Glutamatergic neuron (in vitro differentiated cells): ENCODE results near the gene RAD1. TPM values are rescaled to one million over a fixed set of nuclear protein-coding genes. Genes with fewer than 3 reads are reported as not detected.
A peak's percentile ranks its signal among the peaks of the same experiment; 100 is the strongest.

ENCODE experiments used
- DNase-seq: peaks from one replicate; pipeline ENCODE4 v3.0.0; 2022
- H3K27ac Mint-ChIP-seq: one replicate; pipeline ENCODE4 v1.8.0; 2020; ENCODE audit warnings: mild to moderate bottlenecking, mixed read lengths, inconsistent platforms; ENCODE audit not compliant: unreplicated experiment
- H3K27me3 Mint-ChIP-seq: one replicate; pipeline ENCODE4 v1.8.0; 2020; ENCODE audit warnings: mild to moderate bottlenecking, moderate library complexity, mixed read lengths, inconsistent platforms; ENCODE audit not compliant: unreplicated experiment
- H3K36me3 Mint-ChIP-seq: one replicate; pipeline ENCODE4 v1.8.0; 2020; ENCODE audit warnings: mild to moderate bottlenecking, mixed read lengths, inconsistent platforms; ENCODE audit not compliant: unreplicated experiment
- H3K4me1 Mint-ChIP-seq: one replicate; pipeline ENCODE4 v1.8.0; 2020; ENCODE audit warnings: mild to moderate bottlenecking, low read depth, mixed read lengths, inconsistent platforms; ENCODE audit not compliant: unreplicated experiment
- H3K4me3 Mint-ChIP-seq: one replicate; pipeline ENCODE4 v1.8.0; 2020; ENCODE audit warnings: mild to moderate bottlenecking, mixed read lengths, inconsistent platforms; ENCODE audit not compliant: unreplicated experiment
- H3K9me3 Mint-ChIP-seq: one replicate; pipeline ENCODE4 v1.8.0; 2020; ENCODE audit warnings: mild to moderate bottlenecking, moderate library complexity, mixed read lengths, inconsistent platforms; ENCODE audit not compliant: unreplicated experiment
- CTCF ChIP-seq: fragments of 200-600 bp; sonication (generic); IDR thresholded peaks from one replicate; pipeline ENCODE4 v1.5.0; 2021; ENCODE audit not compliant: partially characterized antibody, unreplicated experiment
- total RNA-seq: library from RNA; stranded (reverse); fragmentation: NEBNext Ultra II Directional; extraction: Animal tissue kit (Norgen Biotek cat#: 25700); gene quantifications from one replicate; pipeline ENCODE4 v1.2.1, GENCODE V29; 2021; ENCODE audit not compliant: unreplicated experiment

The RAD1 gene
- total RNA-seq, 1 donor from 2014 or later, result 21.9 TPM

- Mint-ChIP-seq H3K36me3 (no peaks in the 10 kb centered on the region), H3K27me3 (no peaks in the 10 kb centered on the region), H3K9me3 (no peaks in the 10 kb centered on the region), H3K4me1 (no peaks in the 10 kb centered on the region), H3K4me3 (no peak overlapping the region), H3K27ac (no peak overlapping the region)
- no peak for DNase-seq
- no peak for TF ChIP-seq CTCF
These were observed 29.2 kb upstream of the RAD1 start for GRCh38 chr5:34944460-34945047.

DNA sequence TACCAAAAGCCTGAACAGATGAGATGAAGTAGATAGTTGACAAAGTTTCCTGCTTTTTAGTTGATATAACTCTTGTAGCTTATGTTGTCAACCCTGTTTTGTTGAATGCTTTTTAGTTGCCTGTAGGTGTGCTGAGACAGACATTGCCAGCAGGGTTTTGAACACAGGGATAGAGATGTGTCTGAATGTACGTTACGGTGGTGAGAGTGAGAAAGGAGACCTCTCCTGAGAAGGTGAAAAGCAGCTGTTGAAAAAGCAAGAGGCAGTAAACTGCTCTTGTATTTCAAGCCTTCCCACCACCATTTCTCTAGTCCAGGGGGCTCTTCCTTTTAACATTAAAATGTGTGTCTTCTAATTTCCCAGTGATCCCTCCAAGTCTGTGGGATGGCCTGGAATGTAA, 28.7 kb upstream of the RAD1 start:
- H3K9me3 Mint-ChIP-seq, result no peaks in the 10 kb centered on the region
- no peak overlapping the region for H3K4me3 Mint-ChIP-seq
- no peak for DNase-seq
- H3K36me3 Mint-ChIP-seq, result no peaks in the 10 kb centered on the region
- no peak for TF ChIP-seq CTCF
- no peaks in the 10 kb centered on the region for H3K27me3 Mint-ChIP-seq
- H3K27ac Mint-ChIP-seq, result no peak overlapping the region
- no peaks in the 10 kb centered on the region for H3K4me1 Mint-ChIP-seq

DNA sequence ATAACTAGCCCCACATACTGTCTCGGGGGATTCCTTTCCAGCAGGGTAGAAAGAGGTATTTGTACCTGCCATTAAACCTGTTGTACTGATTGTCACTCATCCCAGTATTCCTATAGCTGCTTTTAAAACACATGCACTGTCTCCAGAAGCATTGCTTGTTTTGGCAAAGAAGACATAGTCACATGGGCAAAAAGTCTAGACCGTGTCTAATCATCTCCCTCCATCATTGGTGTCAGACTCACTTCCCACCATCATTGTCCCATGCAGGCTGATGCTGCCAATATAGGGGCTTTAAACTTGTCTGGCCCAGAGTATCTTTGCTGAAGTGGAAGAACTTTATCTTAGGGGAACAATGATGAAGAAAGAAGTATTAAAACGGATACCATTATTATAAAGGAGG, 26.6 kb upstream of the RAD1 start:
- no peak for DNase-seq
- Mint-ChIP-seq H3K27me3 (no peaks in the 10 kb centered on the region), H3K4me3 (no peak overlapping the region), H3K9me3 (no peaks in the 10 kb centered on the region), H3K36me3 (peaks cover 3% of the 10 kb centered on the region), H3K27ac (no peak overlapping the region), H3K4me1 (no peaks in the 10 kb centered on the region)
- no peak for TF ChIP-seq CTCF

- H3K4me1 Mint-ChIP-seq, result peaks cover 11% of the 10 kb centered on the region
- no peak overlapping the region for H3K27ac Mint-ChIP-seq
- TF ChIP-seq CTCF, result no peak
- no peak overlapping the region for H3K4me3 Mint-ChIP-seq
- no peak for DNase-seq
- H3K9me3 Mint-ChIP-seq, result peaks cover 10% of the 10 kb centered on the region
- peaks cover 6% of the 10 kb centered on the region for H3K27me3 Mint-ChIP-seq
- no peaks in the 10 kb centered on the region for H3K36me3 Mint-ChIP-seq
These were observed 17.6 kb upstream of the RAD1 start for GRCh38 chr5:34932947-34933346.

GRCh38 chr5:34930870-34931269, 15.6 kb upstream of the RAD1 start:
- Mint-ChIP-seq H3K4me3 (peak overlapping the region; percentile 95), H3K9me3 (peaks cover 10% of the 10 kb centered on the region), H3K36me3 (no peaks in the 10 kb centered on the region), H3K27me3 (peaks cover 6% of the 10 kb centered on the region), H3K27ac (no peak overlapping the region), H3K4me1 (peaks cover 11% of the 10 kb centered on the region)
- TF ChIP-seq CTCF, result no peak
- no peak for DNase-seq
